ENCODE measurements around the gene C5orf58.

- TF ChIP-seq CTCF (IDR thresholded peaks at IDR 0.05; ENCODE audit: insufficient read depth, low read depth, low read length) (no peak), EZH2 (IDR thresholded peaks at IDR 0.05; ENCODE audit: insufficient read depth, low read length) (no peak)
These were observed 18.1 kb downstream of the C5orf58 start for GRCh38 chr5:170250810-170251317.
